Measurements from ENCODE around the gene PSMB8. TPM values are rescaled to one million over a fixed set of nuclear protein-coding genes. Genes with fewer than 3 reads are reported as not detected.

PSMB8 gene
- total RNA-seq, 1 experiment from 2014 or later, result 31.6 TPM

GRCh38 chr6:32847795-32848194 is 3.9 kb upstream of the PSMB8 start:
- no peak for TF ChIP-seq EZH2phosphoT487 (IDR thresholded peaks at IDR 0.05; ENCODE audit: borderline replicate concordance, low read length)
- no peak for TF ChIP-seq CTCF (conservative IDR thresholded peaks at IDR 0.05; ENCODE audit: low read depth, low read length)
- no peak for TF ChIP-seq EZH2 (IDR thresholded peaks at IDR 0.05; ENCODE audit: low read length, unreplicated experiment)
- no peaks in the 10 kb centered on the region for H3K9me2 ChIP-seq (replicated peaks; ENCODE audit: low read length)
- H3K9ac ChIP-seq (ENCODE audit: low read length), result no peak overlapping the region
- ChIA-PET CTCF (no interaction called here), POLR2A (ENCODE audit: unreplicated experiment) (no interaction called here)
- H3F3A ChIP-seq (ENCODE audit: low read length, unreplicated experiment), result no peaks in the 10 kb centered on the region
- no peaks in the 10 kb centered on the region for H3K9me3 ChIP-seq (ENCODE audit: low read length)
- H3K79me2 ChIP-seq (ENCODE audit: low read length), result no peaks in the 10 kb centered on the region
- intact Hi-C loops (cut with micrococcal nuclease), result no loop called here
- BruUV-seq (replicated peaks), result no TSS peak
- no peak overlapping the region for H2AFZ ChIP-seq (ENCODE audit: low read length)
- ATAC-seq (no peak), DNase-seq (no peak)
- H4K20me1 ChIP-seq (ENCODE audit: low read length), result no peaks in the 10 kb centered on the region
- peaks cover 14% of the 10 kb centered on the region for H3K4me1 ChIP-seq (ENCODE audit: insufficient read depth, low read length)
- no peaks in the 10 kb centered on the region for H3K27me3 ChIP-seq (ENCODE audit: low read length)
- no peak overlapping the region for H3K4me2 ChIP-seq (ENCODE audit: low read length)
- no peak overlapping the region for H3K4me3 ChIP-seq (ENCODE audit: low read length)
- no peaks in the 10 kb centered on the region for H3K36me3 ChIP-seq (ENCODE audit: low read depth, low read length)
- no peak overlapping the region for H3K27ac ChIP-seq (ENCODE audit: low read length)

GRCh38 chr6:32847004-32847403 is 3.2 kb upstream of the PSMB8 start:
- ChIA-PET CTCF (no interaction called here), POLR2A (ENCODE audit: unreplicated experiment) (no interaction called here)
- intact Hi-C loops (cut with micrococcal nuclease), result no loop called here

More at GRCh38 chr6:32847004-32847403, 3.2 kb upstream of the PSMB8 start:
- TF ChIP-seq EZH2phosphoT487 (IDR thresholded peaks at IDR 0.05; ENCODE audit: borderline replicate concordance, low read length) (no peak), EZH2 (IDR thresholded peaks at IDR 0.05; ENCODE audit: low read length, unreplicated experiment) (no peak), CTCF (conservative IDR thresholded peaks at IDR 0.05; ENCODE audit: low read depth, low read length) (no peak)
- H3K27ac ChIP-seq (ENCODE audit: low read length), result no peak overlapping the region
- H2AFZ ChIP-seq (ENCODE audit: low read length), result no peak overlapping the region
- no peaks in the 10 kb centered on the region for H3K9me2 ChIP-seq (replicated peaks; ENCODE audit: low read length)
- H3K36me3 ChIP-seq (ENCODE audit: low read depth, low read length), result no peaks in the 10 kb centered on the region
- DNase-seq (no peak), ATAC-seq (no peak)
- no peaks in the 10 kb centered on the region for H4K20me1 ChIP-seq (ENCODE audit: low read length)
- no peaks in the 10 kb centered on the region for H3K9me3 ChIP-seq (ENCODE audit: low read length)
- no peaks in the 10 kb centered on the region for H3K79me2 ChIP-seq (ENCODE audit: low read length)
- H3K4me3 ChIP-seq (ENCODE audit: low read length), result no peak overlapping the region
- BruUV-seq (replicated peaks), result no TSS peak
- H3K4me1 ChIP-seq (ENCODE audit: insufficient read depth, low read length), result peaks cover 10% of the 10 kb centered on the region
- H3K9ac ChIP-seq (ENCODE audit: low read length), result no peak overlapping the region
- H3K4me2 ChIP-seq (ENCODE audit: low read length), result no peak overlapping the region
- no peaks in the 10 kb centered on the region for H3F3A ChIP-seq (ENCODE audit: low read length, unreplicated experiment)
- no peaks in the 10 kb centered on the region for H3K27me3 ChIP-seq (ENCODE audit: low read length)
